Activated CD8-positive, alpha-beta memory T cell treated with anti-CD3 and anti-CD28 coated beads, Interleukin-2, amount 10 ng/mL, durations not matched to agents 7 days and 5 days (primary cell): ENCODE data around the gene RNF13. TPM values are rescaled to one million over a fixed set of nuclear protein-coding genes. Genes with fewer than 3 reads are reported as not detected.

Experiments
- ATAC-seq: fragments of 150-1000 bp; cut with Tn5 transposase; one replicate; pipeline ENCODE4 v1.10.0; 2021; ENCODE audit warnings: moderate library complexity
- CTCF ChIA-PET: fragments of 350-600 bp; sonication (Branson Sonifier 250); formaldehyde crosslinking; loops from one replicate; lab custom pipeline; 2021; ENCODE audit warnings: antibody characterized with exemption; lab: Charles Lee
- DNase-seq: peaks from one replicate; pipeline ENCODE4 v3.0.0-alpha.2; 2020
- H3K27ac Mint-ChIP-seq: one replicate; pipeline ENCODE4 v1.8.0; 2021; ENCODE audit warnings: mild to moderate bottlenecking, mixed read lengths
- H3K27me3 Mint-ChIP-seq: one replicate; pipeline ENCODE4 v1.8.0; 2021; ENCODE audit warnings: mixed read lengths
- H3K36me3 Mint-ChIP-seq: one replicate; pipeline ENCODE4 v1.8.0; 2021; ENCODE audit warnings: mild to moderate bottlenecking, mixed read lengths
- H3K4me1 Mint-ChIP-seq: one replicate; pipeline ENCODE4 v1.8.0; 2021; ENCODE audit warnings: mixed read lengths
- H3K4me3 Mint-ChIP-seq: one replicate; pipeline ENCODE4 v1.8.0; 2021; ENCODE audit warnings: mild to moderate bottlenecking, moderate library complexity, mixed read lengths
- H3K9me3 Mint-ChIP-seq: one replicate; pipeline ENCODE4 v1.8.0; 2022; ENCODE audit warnings: low read depth, mixed read lengths
- total RNA-seq, 2 experiments: library from RNA; stranded (reverse); gene quantifications; one replicate each; pipeline ENCODE4 v1.2.3, GENCODE V29; 2021

Gene RNF13
- total RNA-seq, 2 experiments from 2014 or later = 29.6 to 39.7 TPM

- H3K9me3 Mint-ChIP-seq = no peaks in the 10 kb centered on the region
- ATAC-seq (no peak), DNase-seq (no peak)
- H3K27me3 Mint-ChIP-seq = no peaks in the 10 kb centered on the region
- CTCF ChIA-PET = no interaction called here
- peaks cover 22% of the 10 kb centered on the region for H3K36me3 Mint-ChIP-seq
- no peaks in the 10 kb centered on the region for H3K4me1 Mint-ChIP-seq
- H3K27ac Mint-ChIP-seq = no peak overlapping the region
- no peak overlapping the region for H3K4me3 Mint-ChIP-seq
Observed at GRCh38 chr3:149895769-149896168, 82.8 kb downstream of the RNF13 start.

- CTCF ChIA-PET = interaction anchor here (0.9 to 1.6 kb wide), 2 partner anchors 10 to 19 kb away, joined by 3 read pairs; no protein-coding TSS in a partner anchor
- DNase-seq (no peak), ATAC-seq (no peak)
- Mint-ChIP-seq H3K4me1 (no peaks in the 10 kb centered on the region), H3K27me3 (no peaks in the 10 kb centered on the region), H3K27ac (no peak overlapping the region), H3K9me3 (no peaks in the 10 kb centered on the region), H3K36me3 (peaks cover 23% of the 10 kb centered on the region), H3K4me3 (no peak overlapping the region)
Observed at GRCh38 chr3:149898771-149899170, 85.8 kb downstream of the RNF13 start.

GRCh38 chr3:149900322-149900721, 87.3 kb downstream of the RNF13 start:
- DNase-seq (no peak), ATAC-seq (no peak)
- no peaks in the 10 kb centered on the region for H3K9me3 Mint-ChIP-seq
- peaks cover 23% of the 10 kb centered on the region for H3K36me3 Mint-ChIP-seq
- no peak overlapping the region for H3K27ac Mint-ChIP-seq
- CTCF ChIA-PET = interaction anchor here (1.6 kb wide), 1 partner anchor 8 kb away, joined by 3 read pairs; no protein-coding TSS in a partner anchor
- no peaks in the 10 kb centered on the region for H3K27me3 Mint-ChIP-seq
- no peak overlapping the region for H3K4me3 Mint-ChIP-seq
- H3K4me1 Mint-ChIP-seq = no peaks in the 10 kb centered on the region

GRCh38 chr3:149901770-149902169, 88.8 kb downstream of the RNF13 start:
- CTCF ChIA-PET = no interaction called here
- Mint-ChIP-seq H3K36me3 (peaks cover 20% of the 10 kb centered on the region), H3K9me3 (no peaks in the 10 kb centered on the region), H3K27ac (no peak overlapping the region), H3K4me3 (no peak overlapping the region), H3K4me1 (no peaks in the 10 kb centered on the region), H3K27me3 (no peaks in the 10 kb centered on the region)
- ATAC-seq = no peak
- DNase-seq = no peak

- H3K36me3 Mint-ChIP-seq = peaks cover 16% of the 10 kb centered on the region
- no peaks in the 10 kb centered on the region for H3K27me3 Mint-ChIP-seq
- no peak for DNase-seq
- H3K4me3 Mint-ChIP-seq = no peak overlapping the region
- no peak overlapping the region for H3K27ac Mint-ChIP-seq
- CTCF ChIA-PET = no interaction called here
- H3K4me1 Mint-ChIP-seq = no peaks in the 10 kb centered on the region
- no peaks in the 10 kb centered on the region for H3K9me3 Mint-ChIP-seq
- ATAC-seq = no peak
Observed at GRCh38 chr3:149902498-149903139, 89.6 kb downstream of the RNF13 start.

GRCh38 chr3:149906036-149906435, 93.0 kb downstream of the RNF13 start:
- Mint-ChIP-seq H3K4me1 (no peaks in the 10 kb centered on the region), H3K4me3 (no peak overlapping the region), H3K27ac (no peak overlapping the region), H3K9me3 (no peaks in the 10 kb centered on the region), H3K27me3 (no peaks in the 10 kb centered on the region), H3K36me3 (peaks cover 1% of the 10 kb centered on the region)
- no peak for DNase-seq
- CTCF ChIA-PET = no interaction called here
- ATAC-seq = no peak

GRCh38 chr3:149908424-149908957, 95.5 kb downstream of the RNF13 start:
- no peaks in the 10 kb centered on the region for H3K27me3 Mint-ChIP-seq
- no peak overlapping the region for H3K4me3 Mint-ChIP-seq
- no peak for ATAC-seq
- no peaks in the 10 kb centered on the region for H3K9me3 Mint-ChIP-seq
- H3K36me3 Mint-ChIP-seq = peaks cover 3% of the 10 kb centered on the region
- no peak for DNase-seq
- CTCF ChIA-PET = interaction anchor here (0.9 kb wide), 1 partner anchor 9 kb away, joined by 3 read pairs; no protein-coding TSS in a partner anchor
- H3K27ac Mint-ChIP-seq = no peak overlapping the region
- no peaks in the 10 kb centered on the region for H3K4me1 Mint-ChIP-seq

- H3K9me3 Mint-ChIP-seq = no peaks in the 10 kb centered on the region
- no peak for DNase-seq
- no peak overlapping the region for H3K4me3 Mint-ChIP-seq
- CTCF ChIA-PET = no interaction called here
- H3K4me1 Mint-ChIP-seq = no peaks in the 10 kb centered on the region
- no peak overlapping the region for H3K27ac Mint-ChIP-seq
- no peak for ATAC-seq
- H3K27me3 Mint-ChIP-seq = no peaks in the 10 kb centered on the region
- H3K36me3 Mint-ChIP-seq = peaks cover 7% of the 10 kb centered on the region
Observed at GRCh38 chr3:149909923-149910322, 96.9 kb downstream of the RNF13 start.

- DNase-seq (no peak), ATAC-seq (no peak)
- no peaks in the 10 kb centered on the region for H3K9me3 Mint-ChIP-seq
- no peak overlapping the region for H3K4me3 Mint-ChIP-seq
- no peak overlapping the region for H3K27ac Mint-ChIP-seq
- no peaks in the 10 kb centered on the region for H3K4me1 Mint-ChIP-seq
- CTCF ChIA-PET = no interaction called here
- peaks cover 36% of the 10 kb centered on the region for H3K36me3 Mint-ChIP-seq
- no peaks in the 10 kb centered on the region for H3K27me3 Mint-ChIP-seq
Observed at GRCh38 chr3:149917124-149917667, 104.2 kb downstream of the RNF13 start.

- Mint-ChIP-seq H3K4me3 (no peak overlapping the region), H3K9me3 (no peaks in the 10 kb centered on the region), H3K27ac (no peak overlapping the region), H3K36me3 (peaks cover 35% of the 10 kb centered on the region), H3K4me1 (no peaks in the 10 kb centered on the region), H3K27me3 (no peaks in the 10 kb centered on the region)
- CTCF ChIA-PET = interaction anchor here (1.6 kb wide), 1 partner anchor 18 kb away, joined by 3 read pairs; no protein-coding TSS in a partner anchor
- DNase-seq (no peak), ATAC-seq (no peak)
Observed at GRCh38 chr3:149919509-149919908, 106.5 kb downstream of the RNF13 start.

- Mint-ChIP-seq H3K36me3 (peaks cover 33% of the 10 kb centered on the region), H3K4me3 (no peak overlapping the region), H3K4me1 (no peaks in the 10 kb centered on the region), H3K27me3 (no peaks in the 10 kb centered on the region), H3K9me3 (no peaks in the 10 kb centered on the region), H3K27ac (no peak overlapping the region)
- DNase-seq (no peak), ATAC-seq (no peak)
- CTCF ChIA-PET = interaction anchor here (1.2 kb wide), 1 partner anchor 16 kb away, joined by 4 read pairs; no protein-coding TSS in a partner anchor
Observed at GRCh38 chr3:149920119-149920518, 107.1 kb downstream of the RNF13 start.

GRCh38 chr3:149933008-149933407, 120.0 kb downstream of the RNF13 start:
- H3K4me3 Mint-ChIP-seq = no peak overlapping the region
- no peaks in the 10 kb centered on the region for H3K9me3 Mint-ChIP-seq
- H3K27me3 Mint-ChIP-seq = no peaks in the 10 kb centered on the region
- no peak for DNase-seq
- H3K36me3 Mint-ChIP-seq = peaks cover 24% of the 10 kb centered on the region
- ATAC-seq = no peak
- CTCF ChIA-PET = interaction anchor here (0.6 to 1.0 kb wide), 2 partner anchors 34 to 113 kb away, joined by 3 read pairs; no protein-coding TSS in a partner anchor
- H3K27ac Mint-ChIP-seq = no peak overlapping the region
- H3K4me1 Mint-ChIP-seq = peaks cover 6% of the 10 kb centered on the region

GRCh38 chr3:149933858-149934257, 120.8 kb downstream of the RNF13 start:
- CTCF ChIA-PET = no interaction called here
- Mint-ChIP-seq H3K9me3 (no peaks in the 10 kb centered on the region), H3K4me1 (peaks cover 6% of the 10 kb centered on the region), H3K27me3 (no peaks in the 10 kb centered on the region), H3K27ac (no peak overlapping the region), H3K4me3 (no peak overlapping the region), H3K36me3 (peaks cover 22% of the 10 kb centered on the region)
- DNase-seq (no peak), ATAC-seq (no peak)

GRCh38 chr3:149934524-149934923, 121.5 kb downstream of the RNF13 start:
- no peaks in the 10 kb centered on the region for H3K9me3 Mint-ChIP-seq
- ATAC-seq (no peak), DNase-seq (no peak)
- CTCF ChIA-PET = no interaction called here
- H3K4me3 Mint-ChIP-seq = no peak overlapping the region
- H3K36me3 Mint-ChIP-seq = peaks cover 17% of the 10 kb centered on the region
- no peaks in the 10 kb centered on the region for H3K27me3 Mint-ChIP-seq
- H3K4me1 Mint-ChIP-seq = peaks cover 6% of the 10 kb centered on the region
- H3K27ac Mint-ChIP-seq = no peak overlapping the region
